CD4-positive, alpha-beta T cell treated with Interleukin-1 beta for 1 hour (primary cell): Measurements from ENCODE around the gene HBP1.
"Not testable (repeated sequence)": the region's sequence is repeated elsewhere in the genome, so short reads cannot be mapped to it uniquely, and the experiment has no call there.

Experiments
- DNase-seq, 2 donors: peaks; one replicate each; pipeline ENCODE4 v3.0.0-alpha.2; 2020 to 2022

The HBP1 gene

GRCh38 chr7:107168233-107169119, at the start of gene HBP1:
HBP1 (plus strand) TSS chr7:107169003; CDS start chr7:107179894, 10,891 bp downstream.
- DNase-seq, result peak; percentile 99

- no peak for DNase-seq
These were observed 49.3 kb upstream of the HBP1 start for GRCh38 chr7:107119376-107120105.

GRCh38 chr7:107122486-107122911, 46.3 kb upstream of the HBP1 start:
- no peak for DNase-seq

GRCh38 chr7:107123392-107123791, 45.4 kb upstream of the HBP1 start:
- no peak for DNase-seq

- DNase-seq, result no peak
These were observed 43.3 kb upstream of the HBP1 start for GRCh38 chr7:107125475-107125874.

- no peak for DNase-seq
These were observed 40.6 kb upstream of the HBP1 start for GRCh38 chr7:107128217-107128616.

GRCh38 chr7:107128748-107129147, 40.1 kb upstream of the HBP1 start:
- no peak for DNase-seq

- DNase-seq, result no peak
These were observed 38.1 kb upstream of the HBP1 start for GRCh38 chr7:107130487-107131220.

GRCh38 chr7:107133396-107133795, 35.4 kb upstream of the HBP1 start:
- DNase-seq, result no peak

GRCh38 chr7:107138696-107139420, 29.9 kb upstream of the HBP1 start:
- no peak for DNase-seq

- DNase-seq, result not testable (repeated sequence)
These were observed 24.9 kb upstream of the HBP1 start for GRCh38 chr7:107143875-107144274.

GRCh38 chr7:107145067-107145838, 23.6 kb upstream of the HBP1 start:
- no peak for DNase-seq

- peak; percentile 40 to 54 for DNase-seq
These were observed 21.1 kb upstream of the HBP1 start for GRCh38 chr7:107147464-107148393.

- DNase-seq, result no peak
These were observed 20.1 kb upstream of the HBP1 start for GRCh38 chr7:107148721-107149120.

- DNase-seq, result no peak
These were observed 18.9 kb upstream of the HBP1 start for GRCh38 chr7:107149863-107150262.

GRCh38 chr7:107150375-107151073, 18.3 kb upstream of the HBP1 start:
- DNase-seq, result peak; percentile 70 to 82

GRCh38 chr7:107151538-107151937, 17.3 kb upstream of the HBP1 start:
- DNase-seq, result no peak

- no peak for DNase-seq
These were observed 16.8 kb upstream of the HBP1 start for GRCh38 chr7:107152011-107152410.

GRCh38 chr7:107154826-107155225, 14.0 kb upstream of the HBP1 start:
- no peak for DNase-seq

- DNase-seq, result not testable (repeated sequence)
These were observed 13.1 kb upstream of the HBP1 start for GRCh38 chr7:107155726-107156125.
